Kidney (tissue), 14 donors: ENCODE results near the gene PIR. TPM values are rescaled to one million over a fixed set of nuclear protein-coding genes. Genes with fewer than 3 reads are reported as not detected.

Experiments
- DNase-seq, 5 donors: peaks; one replicate each; pipeline ENCODE4 v3.0.0-alpha.2; 2013 to 2020
- FAIRE-seq: peaks from 2 replicates; lab custom pipeline; 2012; peaks lifted over from hg19 to GRCh38; lab: Jason Lieb, UNC
- H3K27ac ChIP-seq, 2 donors: one replicate each; pipeline ENCODE4 v1.7.0; 2013; ENCODE audit warnings: low read depth in 2 of 2, low read length in 2 of 2, inconsistent platforms in 1 of 2
- H3K27me3 ChIP-seq: one replicate; pipeline ENCODE4 v1.7.1; 2013; ENCODE audit warnings: low read length, inconsistent platforms; ENCODE audit not compliant: control insufficient read depth, insufficient read depth
- H3K36me3 ChIP-seq, 3 donors: one replicate each; pipeline versions ENCODE4 v1.7.0 to v1.7.1; 2013; ENCODE audit warnings: low read length in 3 of 3, control low read depth in 1 of 3, inconsistent platforms in 1 of 3; ENCODE audit not compliant: insufficient read depth in 3 of 3, control insufficient read depth in 2 of 3
- H3K4me1 ChIP-seq, 3 donors: one replicate each; pipeline versions ENCODE4 v1.7.0 to v1.7.1; 2013; ENCODE audit warnings: low read length in 3 of 3, inconsistent platforms in 1 of 3, low read depth in 1 of 3; ENCODE audit not compliant: control insufficient read depth in 2 of 3, insufficient read depth in 2 of 3
- H3K4me3 ChIP-seq, 3 donors: one replicate each; pipeline versions ENCODE4 v1.7.0 to v1.8.1; 2013; ENCODE audit warnings: low read length in 3 of 3, control low read depth in 1 of 3, inconsistent platforms in 1 of 3
- H3K9ac ChIP-seq, 3 donors: one replicate each; pipeline versions ENCODE4 v1.7.0 to v1.7.1; 2013; ENCODE audit warnings: low read length in 3 of 3, control low read depth in 1 of 3, inconsistent platforms in 1 of 3
- H3K9me3 ChIP-seq, 3 donors: one replicate each; pipeline versions ENCODE4 v1.7.0 to v1.7.1; 2013; ENCODE audit warnings: low read length in 3 of 3, control low read depth in 1 of 3, inconsistent platforms in 1 of 3; ENCODE audit not compliant: control insufficient read depth in 2 of 3, insufficient read depth in 1 of 3
- CTCF ChIP-seq: IDR thresholded peaks from 3 replicates; pipeline ENCODE4 v1.5.1; 2012; ENCODE audit warnings: mild to moderate bottlenecking, moderate library complexity, borderline replicate concordance; ENCODE audit not compliant: insufficient read depth; ENCODE audit errors: extremely low read depth
- intact Hi-C: fragments of 100-400 bp; cut with DNase I; formaldehyde crosslinking; loops from one replicate; pipeline ENCODE4 v1.11.1; 2022
- polyA plus RNA-seq: library from polyadenylated mRNA; stranded (reverse); fragments of 350-450 nt; fragmentation: Illumina TruSeq; extraction: RNeasy Lipid Tissue Mini Kit (QIAGEN cat#74804); gene quantifications from one replicate; pipeline ENCODE4 v1.2.3, GENCODE V29; 2014; ENCODE audit warnings: low read depth, low replicate concordance; ENCODE audit not compliant: insufficient read depth
- total RNA-seq: library from RNA; stranded (reverse); fragmentation: NEBNext Ultra II Directional; extraction: Animal tissue kit (Norgen Biotek cat#: 25700); gene quantifications from one replicate; pipeline ENCODE4 v1.2.1, GENCODE V29; 2021
- donor health status: control.
- donor health status: control.
- donor health status: control.
- donor health status: control.
- donor health status: control.
- donor health status: DM: yes; HTN: yes; CAD: no.
- donor health status: Normal renal cell carcinoma (clear cell type).

Gene PIR
- total and polyA plus RNA-seq, 2 donors from 2014 or later, result 7.0 to 36.5 TPM

- TF ChIP-seq CTCF, result no peak
- Histone ChIP-seq H3K9ac (no peak overlapping the region), H3K27me3 (peaks cover 5% of the 10 kb centered on the region), H3K4me3 (no peak overlapping the region), H3K27ac (no peak overlapping the region), H3K4me1 (no peaks in the 10 kb centered on the region), H3K36me3 (no peaks in the 10 kb centered on the region), H3K9me3 (no peaks in the 10 kb centered on the region)
- no peak for DNase-seq
- intact Hi-C loops, result no loop called here
- no peak for FAIRE-seq
These were observed 147.2 kb downstream of the PIR start for GRCh38 chrX:15345976-15346375.

- Histone ChIP-seq H3K27ac (no peak overlapping the region), H3K4me1 (no peaks in the 10 kb centered on the region), H3K27me3 (peaks cover 7% of the 10 kb centered on the region), H3K36me3 (no peaks in the 10 kb centered on the region), H3K4me3 (no peak overlapping the region), H3K9me3 (no peaks in the 10 kb centered on the region), H3K9ac (no peak overlapping the region)
- intact Hi-C loops, result no loop called here
- TF ChIP-seq CTCF, result no peak
- FAIRE-seq (no peak), DNase-seq (no peak)
These were observed 149.0 kb downstream of the PIR start for GRCh38 chrX:15344106-15344505.

GRCh38 chrX:15343075-15343476 is 150.1 kb downstream of the PIR start:
- intact Hi-C loops, result no loop called here
- DNase-seq (no peak), FAIRE-seq (no peak)
- peaks cover 9% of the 10 kb centered on the region for H3K27me3 ChIP-seq
- H3K9me3 ChIP-seq, result no peaks in the 10 kb centered on the region
- TF ChIP-seq CTCF, result no peak
- H3K36me3 ChIP-seq, result no peaks in the 10 kb centered on the region
- H3K4me1 ChIP-seq, result no peaks in the 10 kb centered on the region
- H3K4me3 ChIP-seq, result no peak overlapping the region
- no peak overlapping the region for H3K27ac ChIP-seq
- H3K9ac ChIP-seq, result no peak overlapping the region

- intact Hi-C loops, result no loop called here
- Histone ChIP-seq H3K27ac (no peak overlapping the region), H3K9ac (no peak overlapping the region), H3K4me3 (no peak overlapping the region), H3K4me1 (no peaks in the 10 kb centered on the region), H3K27me3 (peaks cover 19% of the 10 kb centered on the region), H3K36me3 (no peaks in the 10 kb centered on the region), H3K9me3 (no peaks in the 10 kb centered on the region)
- FAIRE-seq (no peak), DNase-seq (no peak)
- no peak for TF ChIP-seq CTCF
These were observed 152.3 kb downstream of the PIR start for GRCh38 chrX:15340867-15341266.
